SK-N-MC (cell line): ENCODE data around the gene ADD1.

Experiments
- EZH2 ChIP-seq: fragments of 200-600 bp; sonication (generic); IDR thresholded peaks from one replicate; pipeline ENCODE4 v1.6.1; 2017; ENCODE audit warnings: antibody characterized with exemption
- FOXP2 ChIP-seq: optimal IDR thresholded peaks from 2 replicates; pipeline ENCODE3; 2011; ENCODE audit warnings: mild to moderate bottlenecking, moderate library complexity; ENCODE audit not compliant: insufficient read depth; ENCODE audit errors: extremely low read length, control extremely low read depth
- POLR2AphosphoS5 ChIP-seq: IDR thresholded peaks from 2 replicates; pipeline ENCODE4 v1.6.1; 2012; ENCODE audit warnings: mild to moderate bottlenecking, low read depth, low read length, borderline replicate concordance

- TF ChIP-seq EZH2 (no peak), POLR2AphosphoS5 (no peak), FOXP2 (no peak)
Observed at GRCh38 chr4:2932321-2932950, 88.8 kb downstream of the ADD1 start.
